CD4-positive, alpha-beta T cell (primary cell): ENCODE data around the gene METTL25B. TPM values are rescaled to one million over a fixed set of nuclear protein-coding genes. Genes with fewer than 3 reads are reported as not detected.

Experiments
- ATAC-seq: fragments of 200-7000 bp; cut with Tn5 transposase; one replicate; pipeline ENCODE4 v1.10.0; 2022; ENCODE audit warnings: mild to moderate bottlenecking; ENCODE audit not compliant: poor library complexity
- CTCF ChIA-PET: fragments of 350-600 bp; sonication (Branson Sonifier 250); formaldehyde crosslinking; loops from one replicate; lab custom pipeline; 2021; ENCODE audit warnings: antibody characterized with exemption, inconsistent platforms; lab: Charles Lee
- POLR2A ChIA-PET: fragments of 350-600 bp; sonication (Branson Sonifier 250); formaldehyde crosslinking; loops from one replicate; lab custom pipeline; 2021; ENCODE audit warnings: antibody characterized with exemption, inconsistent platforms; lab: Charles Lee
- DNase-seq, 14 experiments: peaks; one replicate each; pipeline ENCODE4 v3.0.0-alpha.2; 2013 to 2020; ENCODE audit warnings: mixed read lengths in 2 of 14
- H3K27ac ChIP-seq, 2 donors: one replicate each; pipeline versions ENCODE4 v1.5.1 to v1.7.0; 2013; ENCODE audit warnings: low read length in 2 of 2, low read depth in 1 of 2, mild to moderate bottlenecking in 1 of 2
- H3K27me3 ChIP-seq, 2 experiments: 1 replicate in 1 of 2; 2 replicates in 1 of 2; pipeline versions ENCODE4 v1.6.1 to v1.7.0; 2013; ENCODE audit warnings: low read length in 2 of 2, control low read depth in 1 of 2, mild to moderate bottlenecking in 1 of 2, moderate library complexity in 1 of 2; ENCODE audit not compliant: insufficient read depth in 2 of 2, control insufficient read depth in 1 of 2
- H3K36me3 ChIP-seq: one replicate; pipeline ENCODE4 v1.6.1; 2013; ENCODE audit warnings: low read length, control low read depth; ENCODE audit not compliant: insufficient read depth
- H3K4me1 ChIP-seq: one replicate; pipeline ENCODE4 v1.6.1; 2013; ENCODE audit warnings: low read length, control low read depth; ENCODE audit not compliant: insufficient read depth
- H3K4me3 ChIP-seq: one replicate; pipeline ENCODE4 v1.5.1; 2013; ENCODE audit warnings: mild to moderate bottlenecking, low read length, moderate library complexity
- H3K9me3 ChIP-seq, 2 experiments: 1 replicate in 1 of 2; 2 replicates in 1 of 2; pipeline versions ENCODE4 v1.6.1 to v1.7.0; 2013; ENCODE audit warnings: low read length in 2 of 2, mild to moderate bottlenecking in 2 of 2, control low read depth in 1 of 2, moderate library complexity in 1 of 2; ENCODE audit not compliant: control insufficient read depth in 1 of 2, insufficient read depth in 1 of 2
- H3K27ac Mint-ChIP-seq: one replicate; pipeline ENCODE4 v1.8.0; 2020; ENCODE audit warnings: mixed read lengths
- H3K27me3 Mint-ChIP-seq: one replicate; pipeline ENCODE4 v1.8.0; 2021; ENCODE audit warnings: mixed read lengths
- H3K36me3 Mint-ChIP-seq: one replicate; pipeline ENCODE4 v1.8.0; 2021; ENCODE audit warnings: low read depth, mixed read lengths
- H3K4me1 Mint-ChIP-seq: one replicate; pipeline ENCODE4 v1.8.0; 2021; ENCODE audit warnings: low read depth, mixed read lengths
- H3K4me3 Mint-ChIP-seq: one replicate; pipeline ENCODE4 v1.8.0; 2020; ENCODE audit warnings: mild to moderate bottlenecking, mixed read lengths
- H3K9me3 Mint-ChIP-seq: one replicate; pipeline ENCODE4 v1.8.0; 2020; ENCODE audit warnings: mixed read lengths
- CTCF ChIP-seq: fragments of 200-600 bp; IDR thresholded peaks from one replicate; pipeline ENCODE4 v1.8.0; 2022; ENCODE audit warnings: antibody characterized with exemption, mild to moderate bottlenecking
- intact Hi-C, 2 experiments: fragments of 100-400 bp; cut with DNase I in 1 of 2; cut with micrococcal nuclease in 1 of 2; formaldehyde crosslinking; loops; one replicate each; pipeline versions ENCODE4 v1.15.1 to v1.9.0; 2023 to 2025; cut with DNase I, micrococcal nuclease
- total RNA-seq, 174 experiments: library from RNA in 2 of 174; stranded (reverse) in 2 of 174; gene quantifications; one replicate each; pipeline ENCODE4 v1.2.3 and lab custom pipeline; 2021 to 2026

The METTL25B gene
- total RNA-seq, 2 experiments from 2014 or later = 10.6 to 12.0 TPM

- CTCF ChIA-PET = interaction anchor here (0.6 to 3.6 kb wide), 30 partner anchors 10 to 244 kb away, joined by 3 to 119 read pairs (median 6); partner anchors contain the start of genes CRABP2, ISG20L2, METTL25B and MRPL24
Measured at GRCh38 chr1:156689953-156690674, 38.2 kb upstream of the METTL25B start.

GRCh38 chr1:156690675-156691036 lies 37.6 kb upstream of the METTL25B start:
- peaks cover 61% of the 10 kb centered on the region for H3K27me3 Mint-ChIP-seq

More at GRCh38 chr1:156689953-156690674, 38.2 kb upstream of the METTL25B start:
- Histone ChIP-seq H3K4me1 (peaks cover 23% of the 10 kb centered on the region), H3K27ac (no peak overlapping the region), H3K27me3 (peaks cover 52 to 58% of the 10 kb centered on the region in 2 experiments), H3K9me3 (peaks cover 0 to 13% of the 10 kb centered on the region in 2 experiments), H3K36me3 (no peaks in the 10 kb centered on the region), H3K4me3 (no peak overlapping the region)
- Mint-ChIP-seq H3K9me3 (no peaks in the 10 kb centered on the region), H3K4me3 (no peak overlapping the region), H3K36me3 (no peaks in the 10 kb centered on the region), H3K27me3 (peaks cover 61% of the 10 kb centered on the region), H3K27ac (no peak overlapping the region), H3K4me1 (peaks cover 26% of the 10 kb centered on the region)
- ATAC-seq (no peak), DNase-seq (no peak)
- no peak for TF ChIP-seq CTCF
- intact Hi-C loops = loop anchor here (1.0 to 10.0 kb wide), 7 partner anchors 16 to 239 kb away; partner anchors contain the start of genes LRRC71 (in 1 of the 2), NTRK1 (in 1 of the 2) and PRCC (in 1 of the 2)
- POLR2A ChIA-PET = interaction anchor here (0.8 to 3.9 kb wide), 7 partner anchors 15 to 170 kb away, joined by 3 to 38 read pairs (median 4); partner anchors contain the start of genes CRABP2, ISG20L2, METTL25B and MRPL24

More at GRCh38 chr1:156690675-156691036, 37.6 kb upstream of the METTL25B start:
- Histone ChIP-seq H3K4me1 (peaks cover 23% of the 10 kb centered on the region), H3K9me3 (peaks cover 0 to 13% of the 10 kb centered on the region in 2 experiments), H3K27ac (no peak overlapping the region), H3K4me3 (no peak overlapping the region), H3K36me3 (no peaks in the 10 kb centered on the region), H3K27me3 (peaks cover 52 to 58% of the 10 kb centered on the region in 2 experiments)
- DNase-seq (no peak), ATAC-seq (no peak)
- H3K9me3 Mint-ChIP-seq = no peaks in the 10 kb centered on the region
- peaks cover 26% of the 10 kb centered on the region for H3K4me1 Mint-ChIP-seq
- intact Hi-C loops = no loop called here
- CTCF ChIA-PET = interaction anchor here (1.0 to 3.6 kb wide), 9 partner anchors 11 to 245 kb away, joined by 3 to 119 read pairs (median 9); partner anchors contain the start of genes CRABP2 and MRPL24
- no peak for TF ChIP-seq CTCF
- no peaks in the 10 kb centered on the region for H3K36me3 Mint-ChIP-seq
- H3K4me3 Mint-ChIP-seq = no peak overlapping the region
- no peak overlapping the region for H3K27ac Mint-ChIP-seq
- POLR2A ChIA-PET = interaction anchor here (0.9 to 3.9 kb wide), 5 partner anchors 25 to 169 kb away, joined by 3 to 38 read pairs (median 4); partner anchors contain the start of genes ISG20L2, METTL25B, MRPL24 and PRCC
